GM21381 (cell line): ENCODE results near the gene PRKCH.
"Not testable (repeated sequence)": the region's sequence is repeated elsewhere in the genome, so short reads cannot be mapped to it uniquely, and the experiment has no call there.

Source experiments
- ATAC-seq: cut with Tn5 transposase; IDR thresholded peaks from one replicate; pipeline ENCODE4 v1.9.1; 2021; ENCODE audit warnings: mild to moderate bottlenecking, moderate library complexity; ENCODE audit not compliant: unreplicated experiment

The PRKCH gene

DNA sequence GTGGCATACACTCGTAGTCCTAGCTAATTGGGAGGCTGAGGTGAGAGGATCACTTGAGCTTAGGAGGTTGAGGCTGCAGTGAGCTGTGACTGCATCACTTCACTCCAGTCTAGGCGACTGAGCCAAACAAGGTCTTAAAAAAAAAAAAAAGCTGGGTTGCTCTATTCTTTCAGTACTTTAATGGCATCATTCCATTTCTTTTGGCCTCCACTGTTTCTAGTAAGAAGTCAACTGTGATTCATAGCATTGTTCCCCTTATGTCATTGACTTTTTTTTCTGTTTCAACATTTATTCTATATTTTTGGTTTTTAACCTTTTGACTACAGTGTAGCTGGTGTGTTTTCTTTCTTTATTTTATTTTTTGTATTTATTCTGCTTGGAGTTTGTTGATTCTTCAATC lies 16.7 kb upstream of the PRKCH start:
- no peak for ATAC-seq

- ATAC-seq: no peak
Observed at GRCh38 chr14:61308198-61308597, 13.2 kb upstream of the PRKCH start.

DNA sequence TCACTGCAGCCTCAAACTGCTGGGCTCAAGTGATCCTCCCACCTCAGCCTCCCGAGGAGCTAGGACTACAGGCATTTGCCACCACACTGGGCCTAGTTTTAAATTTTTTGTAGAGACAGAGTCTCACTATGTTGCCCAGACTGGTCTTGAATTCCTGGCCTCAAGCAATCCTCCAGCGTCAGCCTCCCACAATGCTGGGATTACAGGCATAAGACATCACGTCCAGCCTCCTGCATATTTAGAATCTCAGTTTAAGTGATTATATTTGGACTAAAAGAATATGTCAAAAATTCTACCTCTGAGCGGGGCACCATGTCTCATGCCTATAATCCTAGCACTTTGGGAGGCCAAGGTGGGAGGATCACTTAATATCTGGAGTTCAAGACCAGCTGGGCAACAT lies 12.7 kb upstream of the PRKCH start:
- not testable (repeated sequence) for ATAC-seq

DNA sequence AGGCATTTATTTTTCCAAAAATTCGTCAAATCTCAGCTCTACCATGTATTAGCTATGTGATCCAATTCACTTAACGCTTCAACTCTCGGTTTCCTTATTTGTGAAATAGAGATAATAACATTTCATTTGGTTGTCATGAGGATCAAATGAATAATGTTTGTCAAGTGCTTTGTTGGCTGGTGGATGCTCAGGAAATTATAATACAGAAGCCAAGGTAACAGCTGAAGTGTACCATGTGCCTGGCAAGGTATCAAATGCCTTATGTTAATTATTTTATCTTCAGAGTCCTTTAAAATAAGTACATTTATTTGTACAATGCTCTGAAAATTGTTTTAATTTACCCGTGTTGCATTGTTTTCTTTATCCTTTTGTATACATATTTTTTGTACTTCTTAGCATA lies 6.1 kb upstream of the PRKCH start:
- no peak for ATAC-seq

DNA sequence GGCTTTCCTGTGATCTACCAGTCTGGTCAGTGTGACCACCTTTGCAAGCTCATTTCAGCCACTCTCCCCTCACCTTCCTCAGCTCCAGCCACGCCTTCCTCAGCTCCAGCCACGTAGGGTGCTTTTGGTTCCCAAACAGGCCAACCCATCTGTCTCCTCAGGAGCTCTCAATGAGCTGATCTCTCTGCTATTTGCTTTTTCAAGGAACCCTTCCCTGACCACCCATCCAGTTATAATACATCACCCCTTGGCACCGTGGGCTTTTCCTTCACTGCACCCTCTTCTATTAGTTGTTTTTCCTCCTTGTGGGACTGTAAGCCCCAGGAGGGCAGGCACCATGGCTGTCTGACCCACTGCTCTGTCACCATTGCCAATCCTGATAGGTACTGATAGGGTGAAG lies 2.3 kb upstream of the PRKCH start:
- ATAC-seq: no peak

GRCh38 chr14:61319706-61320105 lies 1.7 kb upstream of the PRKCH start:
- ATAC-seq: no peak

GRCh38 chr14:61320170-61320569 lies 1.2 kb upstream of the PRKCH start:
- not testable (repeated sequence) for ATAC-seq

- no peak for ATAC-seq
Observed at GRCh38 chr14:61320806-61321384, 484 bp upstream of the PRKCH start.

DNA sequence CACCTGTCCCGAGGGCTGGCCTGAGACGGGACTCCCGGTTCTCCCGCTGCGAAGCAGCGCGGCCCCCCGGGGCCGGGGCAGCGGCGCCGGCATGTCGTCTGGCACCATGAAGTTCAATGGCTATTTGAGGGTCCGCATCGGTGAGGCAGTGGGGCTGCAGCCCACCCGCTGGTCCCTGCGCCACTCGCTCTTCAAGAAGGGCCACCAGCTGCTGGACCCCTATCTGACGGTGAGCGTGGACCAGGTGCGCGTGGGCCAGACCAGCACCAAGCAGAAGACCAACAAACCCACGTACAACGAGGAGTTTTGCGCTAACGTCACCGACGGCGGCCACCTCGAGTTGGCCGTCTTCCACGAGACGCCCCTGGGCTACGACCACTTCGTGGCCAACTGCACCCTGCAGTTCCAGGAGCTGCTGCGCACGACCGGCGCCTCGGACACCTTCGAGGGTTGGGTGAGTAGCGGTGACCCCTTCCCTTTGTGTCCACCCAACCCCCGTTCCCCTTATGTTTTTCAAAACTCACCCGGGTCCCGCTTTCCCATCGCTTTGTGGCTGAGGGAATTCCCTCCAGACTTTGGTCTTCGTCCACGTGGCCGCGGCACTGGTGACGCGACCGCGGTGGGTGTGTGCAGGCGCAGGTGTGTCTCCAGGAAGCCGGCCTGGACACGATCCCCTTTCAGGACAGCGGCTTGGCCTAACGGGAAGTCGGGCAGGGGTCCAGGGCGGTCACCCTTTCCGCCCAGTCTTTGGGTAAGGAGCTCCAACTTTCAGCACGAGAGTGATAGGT lies 826 bp downstream of the PRKCH start:
- ATAC-seq: peak; percentile 3

DNA sequence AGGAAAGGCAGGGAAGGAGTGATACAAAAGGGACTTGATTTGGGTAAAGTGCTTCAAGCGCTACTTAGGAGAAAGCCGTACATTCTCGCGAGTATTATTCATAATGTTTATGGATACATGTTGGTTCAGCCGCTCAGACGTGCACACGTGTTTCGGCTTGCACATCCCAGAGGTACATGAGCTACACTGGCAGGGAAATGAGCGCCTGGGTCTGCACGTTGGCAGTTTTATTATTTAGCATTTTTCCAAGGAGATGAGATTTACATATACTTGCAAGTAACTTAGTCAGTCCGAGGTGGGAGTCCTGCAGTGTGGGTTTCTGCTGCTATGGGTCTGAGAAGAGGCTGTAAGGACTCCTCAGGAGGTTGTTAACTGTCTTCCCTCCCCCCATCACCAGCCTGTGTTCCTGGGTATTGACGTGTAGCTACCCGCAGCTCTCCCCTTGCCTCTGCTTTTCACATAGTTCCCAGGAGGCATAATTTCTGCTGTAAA lies 1.5 kb downstream of the PRKCH start:
- no peak for ATAC-seq

DNA sequence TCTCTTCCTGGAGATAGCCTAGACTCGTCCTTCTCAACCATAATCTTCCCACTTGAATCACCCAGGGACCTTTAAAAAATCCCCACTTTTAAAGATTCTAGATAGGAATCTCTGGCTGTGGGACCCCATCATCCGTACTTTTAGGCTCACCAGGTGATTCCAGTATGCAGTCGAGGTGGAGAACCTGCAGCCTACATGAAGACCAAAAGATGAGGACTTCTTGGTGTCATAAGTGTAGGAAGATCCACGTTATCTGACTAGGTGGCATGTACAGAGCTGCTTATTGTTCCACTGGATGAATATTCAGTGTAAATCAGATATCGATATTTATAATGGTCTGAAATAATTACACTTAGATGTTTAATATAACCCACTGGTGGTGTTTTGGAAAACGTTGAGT lies 2.6 kb downstream of the PRKCH start:
- ATAC-seq: no peak

- ATAC-seq: no peak
Observed at GRCh38 chr14:61325166-61325565, 3.8 kb downstream of the PRKCH start.

DNA sequence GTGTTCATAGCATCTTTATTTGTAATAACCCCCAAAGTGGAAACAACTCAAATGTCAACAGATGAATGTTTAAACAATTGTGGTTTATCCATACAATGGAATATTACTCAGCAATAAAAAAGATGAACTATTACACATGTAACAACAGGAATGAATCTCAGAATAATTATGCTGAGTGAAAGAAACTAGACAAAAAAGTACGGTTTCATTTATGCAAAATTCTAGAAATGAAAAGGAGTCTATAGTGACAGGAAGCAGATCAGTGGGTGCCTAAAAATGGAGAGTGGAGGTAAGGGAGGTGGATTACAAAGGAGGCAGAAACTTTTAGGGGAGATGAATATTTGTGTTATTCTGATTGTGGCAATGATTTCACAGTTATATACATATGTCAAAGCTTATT lies 4.8 kb downstream of the PRKCH start:
- no peak for ATAC-seq

DNA sequence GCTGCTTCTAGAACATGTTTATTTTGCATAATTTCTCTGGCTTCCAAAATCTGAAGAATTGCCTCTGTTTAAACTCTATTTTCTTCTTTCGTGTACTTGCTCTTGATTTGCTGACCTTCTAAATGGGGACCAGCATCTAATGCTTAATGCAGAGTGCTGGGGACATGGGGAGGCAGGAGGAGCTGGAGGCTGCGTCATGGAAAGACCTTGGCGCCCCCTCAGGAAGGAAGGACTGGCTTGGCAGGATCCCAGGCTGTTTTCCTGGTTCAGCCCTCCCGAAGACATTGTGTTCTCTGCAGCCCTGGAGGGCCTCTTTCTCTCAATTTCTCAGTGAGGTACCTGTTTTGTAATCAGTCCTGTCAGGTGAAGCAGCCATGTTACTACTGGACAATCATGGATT lies 5.5 kb downstream of the PRKCH start:
- no peak for ATAC-seq

- no peak for ATAC-seq
Observed at GRCh38 chr14:61328626-61329262, 7.4 kb downstream of the PRKCH start.

DNA sequence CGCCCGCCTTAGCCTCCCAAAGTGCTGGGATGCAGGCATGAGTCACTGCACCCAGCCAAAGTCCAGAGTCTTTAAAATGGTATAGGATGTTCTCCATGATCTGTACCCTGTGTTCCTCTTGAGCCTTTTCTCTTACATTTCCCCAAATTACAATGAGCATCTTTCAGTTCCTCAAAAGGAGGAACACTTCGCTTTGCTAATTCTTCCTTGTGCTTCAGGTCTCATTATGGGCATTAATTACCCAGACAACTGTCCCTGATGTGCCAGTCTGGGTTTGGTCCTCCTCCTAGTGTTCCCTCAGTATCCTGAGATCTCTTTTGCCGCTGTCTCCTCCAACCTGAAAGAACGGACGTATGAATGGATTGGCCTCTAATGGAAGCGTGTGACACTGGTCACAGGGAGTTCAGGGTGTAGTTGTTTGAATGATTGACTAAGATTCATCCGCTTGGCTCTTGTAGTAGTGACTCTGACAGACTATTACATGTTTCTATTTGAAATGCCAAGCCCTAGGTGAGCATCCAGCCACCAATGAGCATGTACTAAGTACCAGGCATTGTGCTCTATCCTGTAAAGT lies 8.2 kb downstream of the PRKCH start:
- no peak for ATAC-seq

DNA sequence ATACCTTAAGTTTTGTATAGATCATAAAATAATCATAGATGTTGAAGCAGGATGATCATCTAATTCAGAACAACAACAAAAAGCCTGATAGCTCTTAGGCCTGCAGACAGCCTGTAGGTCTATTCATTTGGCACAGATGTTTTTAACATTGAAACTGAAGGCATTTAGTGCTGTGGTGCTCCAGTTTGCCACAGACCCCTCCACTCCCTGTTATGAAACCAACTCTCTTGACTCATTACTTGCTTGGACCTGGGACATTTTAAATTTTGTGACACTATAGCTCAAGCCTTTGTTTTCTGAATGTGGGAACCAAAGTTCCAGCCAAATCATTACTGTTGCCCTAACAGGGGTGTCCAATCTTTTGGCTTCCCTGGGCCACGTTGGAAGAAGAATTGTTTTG lies 9.1 kb downstream of the PRKCH start:
- no peak for ATAC-seq

GRCh38 chr14:61331992-61332657 lies 10.7 kb downstream of the PRKCH start:
- ATAC-seq: no peak

DNA sequence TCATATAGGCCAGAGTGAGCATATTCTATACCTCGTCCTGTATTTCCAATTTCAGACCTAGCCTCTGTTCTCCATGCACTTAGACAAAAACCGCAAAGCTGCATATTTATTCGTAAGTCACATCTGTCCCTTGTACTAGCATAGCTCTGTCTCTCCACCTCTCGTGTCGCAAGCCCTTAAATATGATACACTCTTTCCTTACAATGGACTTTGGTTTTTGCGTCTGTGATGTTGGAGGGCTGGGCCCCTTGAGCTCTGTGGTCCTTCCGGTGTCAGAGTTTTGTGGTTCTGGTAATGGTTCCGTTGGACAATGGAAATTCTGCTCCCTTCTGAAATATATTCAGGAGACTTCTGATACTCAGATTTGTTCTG lies 11.3 kb downstream of the PRKCH start:
- no peak for ATAC-seq

DNA sequence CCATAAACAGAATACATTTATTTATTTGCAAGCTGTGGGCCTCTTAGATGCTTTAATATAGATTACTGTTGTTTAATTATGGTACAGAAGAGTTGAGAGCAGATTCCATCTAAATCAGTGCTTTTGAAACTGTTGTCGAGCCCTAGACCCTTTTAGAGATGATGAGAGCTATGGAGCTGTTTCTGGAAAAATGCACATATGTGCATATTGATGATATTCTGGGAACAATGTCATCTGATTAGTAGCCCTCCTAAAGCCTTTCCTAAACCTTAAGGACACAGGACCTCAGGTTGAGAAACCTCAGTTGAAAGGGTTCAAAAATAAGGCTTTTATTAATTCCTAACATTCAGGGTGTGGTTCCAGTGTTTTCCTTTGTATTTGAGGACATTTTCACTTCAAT lies 11.7 kb downstream of the PRKCH start:
- ATAC-seq: no peak

GRCh38 chr14:61334197-61334701 lies 12.9 kb downstream of the PRKCH start:
- no peak for ATAC-seq
